Erythroblast (primary cell): ENCODE results near the gene PCBD1.

ENCODE experiments used
- GATA1 ChIP-seq: IDR thresholded peaks from 2 replicates; pipeline ENCODE4 v1.6.1; 2011; ENCODE audit warnings: low read depth, mild to moderate bottlenecking, control low read depth, low read length, moderate library complexity
- POLR2A ChIP-seq: IDR thresholded peaks from 2 replicates; pipeline ENCODE4 v1.6.1; 2011; ENCODE audit warnings: mild to moderate bottlenecking, low read length

GRCh38 chr10:70884741-70885140 is 3.6 kb downstream of the PCBD1 start:
- no peak for TF ChIP-seq POLR2A
- TF ChIP-seq GATA1: no peak
